ENCODE data around the gene EBI3. TPM values are rescaled to one million over a fixed set of nuclear protein-coding genes. Genes with fewer than 3 reads are reported as not detected.

EBI3 gene
- total and polyA plus RNA-seq, 2 of the 8 experiments (the other 6 are each of a cell fraction or from before 2014, with no cell fraction given): 0.99 to 8.4 TPM

DNA sequence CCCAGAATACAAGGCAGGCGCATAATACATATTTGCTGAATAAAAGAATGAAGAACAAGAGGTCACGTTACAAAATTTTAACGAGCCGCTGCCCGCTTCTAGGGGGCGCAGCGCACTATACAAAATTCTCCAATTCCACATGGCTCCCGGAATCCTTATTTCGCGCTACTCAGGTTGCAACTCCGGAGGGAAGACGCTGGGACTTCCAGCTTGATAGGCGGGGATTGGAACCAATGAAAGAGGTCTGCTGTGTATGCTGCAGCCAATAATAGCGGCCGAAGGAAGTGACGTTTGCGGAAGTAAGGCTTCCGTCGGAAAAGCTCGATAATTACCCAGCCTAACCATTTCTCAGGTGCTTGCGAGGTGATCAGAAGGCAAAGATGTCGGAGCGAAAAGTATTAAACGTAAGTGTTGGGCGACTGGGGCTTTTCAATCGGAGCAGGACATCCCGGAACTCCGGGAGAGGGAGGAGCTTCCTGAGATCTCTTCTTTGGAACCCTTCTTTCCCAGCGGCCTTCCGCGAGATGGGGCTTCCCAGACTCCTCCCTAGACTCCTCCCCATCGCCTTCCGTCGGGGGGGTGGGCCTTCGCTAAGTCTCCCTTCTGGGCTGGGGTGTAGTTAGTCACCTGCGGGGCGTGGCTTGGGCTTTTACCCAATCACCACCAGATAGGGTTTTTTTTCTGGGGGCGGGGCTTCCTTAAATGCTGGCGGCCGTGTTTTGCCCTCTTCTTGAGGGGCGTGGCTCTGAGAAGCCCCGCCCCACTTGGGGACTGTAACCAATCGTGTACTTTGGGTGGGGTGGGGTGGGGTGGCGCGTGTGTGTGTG is 17.7 kb downstream of the EBI3 start, which contains the start of gene YJU2 (continued):
- TF ChIP-seq ASH2L (IDR thresholded peaks at IDR 0.05; ENCODE audit: low read length) (peak; percentile 67), SP4 (IDR thresholded peaks at IDR 0.05; ENCODE audit: low read length) (peak; percentile 96), GABPA (IDR thresholded peaks at IDR 0.05; ENCODE audit: borderline replicate concordance, insufficient read depth, low read length) (peak; percentile 98), SUZ12 (IDR thresholded peaks at IDR 0.05; ENCODE audit: low read length) (no peak), EZH2 (IDR thresholded peaks at IDR 0.05; ENCODE audit: low read depth, low read length, severe bottlenecking) (no peak), JUND (IDR thresholded peaks at IDR 0.05; ENCODE audit: low read length) (peak; percentile 38), BRCA1 (IDR thresholded peaks at IDR 0.05; ENCODE audit: low read depth, low read length) (peak; percentile 33), SP2 (IDR thresholded peaks at IDR 0.05; ENCODE audit: low read length) (peak; percentile 97), EP300 (IDR thresholded peaks at IDR 0.05; ENCODE audit: borderline replicate concordance in 1 of 2, low read depth in 2 of 2, low read length in 2 of 2) (no peak)
- TF ChIP-seq, protein P1, sequence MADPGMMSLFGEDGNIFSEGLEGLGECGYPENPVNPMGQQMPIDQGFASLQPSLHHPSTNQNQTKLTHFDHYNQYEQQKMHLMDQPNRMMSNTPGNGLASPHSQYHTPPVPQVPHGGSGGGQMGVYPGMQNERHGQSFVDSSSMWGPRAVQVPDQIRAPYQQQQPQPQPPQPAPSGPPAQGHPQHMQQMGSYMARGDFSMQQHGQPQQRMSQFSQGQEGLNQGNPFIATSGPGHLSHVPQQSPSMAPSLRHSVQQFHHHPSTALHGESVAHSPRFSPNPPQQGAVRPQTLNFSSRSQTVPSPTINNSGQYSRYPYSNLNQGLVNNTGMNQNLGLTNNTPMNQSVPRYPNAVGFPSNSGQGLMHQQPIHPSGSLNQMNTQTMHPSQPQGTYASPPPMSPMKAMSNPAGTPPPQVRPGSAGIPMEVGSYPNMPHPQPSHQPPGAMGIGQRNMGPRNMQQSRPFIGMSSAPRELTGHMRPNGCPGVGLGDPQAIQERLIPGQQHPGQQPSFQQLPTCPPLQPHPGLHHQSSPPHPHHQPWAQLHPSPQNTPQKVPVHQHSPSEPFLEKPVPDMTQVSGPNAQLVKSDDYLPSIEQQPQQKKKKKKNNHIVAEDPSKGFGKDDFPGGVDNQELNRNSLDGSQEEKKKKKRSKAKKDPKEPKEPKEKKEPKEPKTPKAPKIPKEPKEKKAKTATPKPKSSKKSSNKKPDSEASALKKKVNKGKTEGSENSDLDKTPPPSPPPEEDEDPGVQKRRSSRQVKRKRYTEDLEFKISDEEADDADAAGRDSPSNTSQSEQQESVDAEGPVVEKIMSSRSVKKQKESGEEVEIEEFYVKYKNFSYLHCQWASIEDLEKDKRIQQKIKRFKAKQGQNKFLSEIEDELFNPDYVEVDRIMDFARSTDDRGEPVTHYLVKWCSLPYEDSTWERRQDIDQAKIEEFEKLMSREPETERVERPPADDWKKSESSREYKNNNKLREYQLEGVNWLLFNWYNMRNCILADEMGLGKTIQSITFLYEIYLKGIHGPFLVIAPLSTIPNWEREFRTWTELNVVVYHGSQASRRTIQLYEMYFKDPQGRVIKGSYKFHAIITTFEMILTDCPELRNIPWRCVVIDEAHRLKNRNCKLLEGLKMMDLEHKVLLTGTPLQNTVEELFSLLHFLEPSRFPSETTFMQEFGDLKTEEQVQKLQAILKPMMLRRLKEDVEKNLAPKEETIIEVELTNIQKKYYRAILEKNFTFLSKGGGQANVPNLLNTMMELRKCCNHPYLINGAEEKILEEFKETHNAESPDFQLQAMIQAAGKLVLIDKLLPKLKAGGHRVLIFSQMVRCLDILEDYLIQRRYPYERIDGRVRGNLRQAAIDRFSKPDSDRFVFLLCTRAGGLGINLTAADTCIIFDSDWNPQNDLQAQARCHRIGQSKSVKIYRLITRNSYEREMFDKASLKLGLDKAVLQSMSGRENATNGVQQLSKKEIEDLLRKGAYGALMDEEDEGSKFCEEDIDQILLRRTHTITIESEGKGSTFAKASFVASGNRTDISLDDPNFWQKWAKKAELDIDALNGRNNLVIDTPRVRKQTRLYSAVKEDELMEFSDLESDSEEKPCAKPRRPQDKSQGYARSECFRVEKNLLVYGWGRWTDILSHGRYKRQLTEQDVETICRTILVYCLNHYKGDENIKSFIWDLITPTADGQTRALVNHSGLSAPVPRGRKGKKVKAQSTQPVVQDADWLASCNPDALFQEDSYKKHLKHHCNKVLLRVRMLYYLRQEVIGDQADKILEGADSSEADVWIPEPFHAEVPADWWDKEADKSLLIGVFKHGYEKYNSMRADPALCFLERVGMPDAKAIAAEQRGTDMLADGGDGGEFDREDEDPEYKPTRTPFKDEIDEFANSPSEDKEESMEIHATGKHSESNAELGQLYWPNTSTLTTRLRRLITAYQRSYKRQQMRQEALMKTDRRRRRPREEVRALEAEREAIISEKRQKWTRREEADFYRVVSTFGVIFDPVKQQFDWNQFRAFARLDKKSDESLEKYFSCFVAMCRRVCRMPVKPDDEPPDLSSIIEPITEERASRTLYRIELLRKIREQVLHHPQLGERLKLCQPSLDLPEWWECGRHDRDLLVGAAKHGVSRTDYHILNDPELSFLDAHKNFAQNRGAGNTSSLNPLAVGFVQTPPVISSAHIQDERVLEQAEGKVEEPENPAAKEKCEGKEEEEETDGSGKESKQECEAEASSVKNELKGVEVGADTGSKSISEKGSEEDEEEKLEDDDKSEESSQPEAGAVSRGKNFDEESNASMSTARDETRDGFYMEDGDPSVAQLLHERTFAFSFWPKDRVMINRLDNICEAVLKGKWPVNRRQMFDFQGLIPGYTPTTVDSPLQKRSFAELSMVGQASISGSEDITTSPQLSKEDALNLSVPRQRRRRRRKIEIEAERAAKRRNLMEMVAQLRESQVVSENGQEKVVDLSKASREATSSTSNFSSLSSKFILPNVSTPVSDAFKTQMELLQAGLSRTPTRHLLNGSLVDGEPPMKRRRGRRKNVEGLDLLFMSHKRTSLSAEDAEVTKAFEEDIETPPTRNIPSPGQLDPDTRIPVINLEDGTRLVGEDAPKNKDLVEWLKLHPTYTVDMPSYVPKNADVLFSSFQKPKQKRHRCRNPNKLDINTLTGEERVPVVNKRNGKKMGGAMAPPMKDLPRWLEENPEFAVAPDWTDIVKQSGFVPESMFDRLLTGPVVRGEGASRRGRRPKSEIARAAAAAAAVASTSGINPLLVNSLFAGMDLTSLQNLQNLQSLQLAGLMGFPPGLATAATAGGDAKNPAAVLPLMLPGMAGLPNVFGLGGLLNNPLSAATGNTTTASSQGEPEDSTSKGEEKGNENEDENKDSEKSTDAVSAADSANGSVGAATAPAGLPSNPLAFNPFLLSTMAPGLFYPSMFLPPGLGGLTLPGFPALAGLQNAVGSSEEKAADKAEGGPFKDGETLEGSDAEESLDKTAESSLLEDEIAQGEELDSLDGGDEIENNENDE (IDR thresholded peaks at IDR 0.05; ENCODE audit: insufficient replicate concordance, low read length): no peak

Measured in H1 (cell line).